ENCODE measurements around the gene DHRS7B.

Gene DHRS7B

DNA sequence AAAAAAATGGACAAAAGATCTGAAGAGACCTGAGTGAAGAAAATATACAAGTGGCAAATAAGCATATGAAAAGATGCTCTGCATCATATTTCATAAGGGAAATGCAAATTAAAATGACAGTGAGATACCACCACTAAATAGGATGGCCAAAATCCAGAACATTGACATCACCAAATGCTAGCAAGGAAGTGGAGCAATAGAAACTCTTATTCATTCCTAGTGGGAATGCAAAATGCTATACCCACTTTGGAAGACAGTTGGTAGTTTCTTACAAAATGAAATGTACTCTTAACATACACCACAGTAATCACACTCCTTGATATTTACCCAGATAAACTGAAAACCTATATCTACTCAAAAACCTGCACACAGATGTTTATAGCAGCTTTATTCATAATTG is 33.6 kb downstream of the DHRS7B start:
- DNase-seq, result no peak

GRCh38 chr17:21161498-21162393 is 35.0 kb downstream of the DHRS7B start:
- no peak for DNase-seq

DNA sequence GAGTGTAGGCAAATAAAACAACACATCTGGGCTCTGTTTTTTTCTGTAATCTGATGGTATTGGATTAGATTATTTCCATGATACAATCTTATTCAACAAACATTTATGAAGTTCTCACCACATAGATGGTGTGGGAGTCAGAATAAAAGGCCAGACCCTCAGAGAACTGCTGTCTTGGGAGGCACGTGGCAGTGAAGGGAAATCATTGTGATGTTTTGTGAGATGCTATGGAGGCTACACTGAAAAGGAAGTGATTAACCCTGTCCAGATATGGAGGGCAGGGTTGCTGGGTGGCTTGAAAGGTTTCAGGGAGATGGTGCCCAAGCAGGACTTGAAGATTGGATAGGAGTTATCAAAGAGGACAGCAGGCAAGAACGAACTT is 35.6 kb downstream of the DHRS7B start:
- DNase-seq, result no peak

DNA sequence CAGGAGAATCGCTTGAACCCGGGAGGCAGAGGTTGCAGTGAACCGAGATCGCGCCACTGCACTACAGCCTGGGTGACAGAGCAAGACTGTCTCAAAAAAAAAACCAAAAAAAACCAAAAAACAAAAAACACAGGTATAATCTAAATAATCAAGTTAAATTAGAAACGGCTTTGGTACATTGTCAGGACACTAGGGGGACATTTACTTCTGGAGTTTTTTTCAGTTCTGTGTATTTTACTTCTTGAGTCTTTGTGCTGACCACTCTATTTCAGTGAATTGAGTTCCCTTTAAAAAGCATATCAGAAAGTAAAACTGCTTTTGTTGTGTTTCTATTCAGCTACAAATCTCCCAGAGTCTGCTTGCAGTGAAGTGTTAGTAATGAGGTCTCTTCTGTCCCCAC is 36.3 kb downstream of the DHRS7B start:
- no peak for DNase-seq

GRCh38 chr17:21164216-21164615 is 37.5 kb downstream of the DHRS7B start:
- DNase-seq, result no peak

DNA sequence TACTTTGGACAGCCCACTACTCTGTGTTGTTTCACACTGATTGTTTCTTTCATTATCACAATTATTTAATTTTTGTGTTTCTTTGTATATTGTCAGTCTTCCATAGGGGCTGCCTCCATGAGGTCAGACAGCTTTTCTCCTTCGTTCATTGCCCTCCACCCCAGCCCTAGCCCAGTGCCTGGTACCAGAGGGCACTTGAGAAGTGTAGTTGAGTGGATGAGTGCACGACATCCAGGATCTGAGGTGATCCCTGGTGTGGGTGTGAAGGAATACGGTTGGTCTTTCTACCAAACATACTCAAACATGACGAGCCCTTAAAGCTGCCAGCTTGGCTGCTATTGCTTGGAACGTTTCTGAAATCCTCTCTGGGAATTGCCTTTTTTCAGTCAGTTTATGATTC is 37.9 kb downstream of the DHRS7B start:
- no peak for DNase-seq

- no peak for DNase-seq
These were observed 39.3 kb downstream of the DHRS7B start for GRCh38 chr17:21165922-21166594.

- DNase-seq, result no peak
These were observed 39.9 kb downstream of the DHRS7B start for GRCh38 chr17:21166595-21167210.

DNA sequence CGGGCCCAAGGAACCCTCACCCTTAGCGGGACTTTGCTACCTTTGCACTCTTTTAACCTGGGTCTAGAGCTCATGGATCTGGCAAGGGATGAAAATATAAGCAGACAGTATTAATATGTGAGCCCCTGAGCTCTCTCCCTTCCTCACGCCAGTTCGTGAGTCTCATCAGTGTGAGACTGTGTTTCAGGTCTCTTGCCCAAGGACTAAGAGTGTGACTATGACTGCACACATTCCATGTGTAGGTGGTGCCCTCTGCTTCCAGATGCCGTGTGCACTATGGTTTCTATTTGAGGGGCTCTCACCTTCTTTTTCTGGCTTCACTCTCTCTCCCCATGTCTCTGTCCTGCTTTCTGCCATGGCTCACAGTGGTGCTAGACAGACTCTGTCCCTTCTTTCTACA is 40.5 kb downstream of the DHRS7B start:
- DNase-seq, result no peak

- no peak for DNase-seq
These were observed 41.7 kb downstream of the DHRS7B start for GRCh38 chr17:21168555-21168865.

DNA sequence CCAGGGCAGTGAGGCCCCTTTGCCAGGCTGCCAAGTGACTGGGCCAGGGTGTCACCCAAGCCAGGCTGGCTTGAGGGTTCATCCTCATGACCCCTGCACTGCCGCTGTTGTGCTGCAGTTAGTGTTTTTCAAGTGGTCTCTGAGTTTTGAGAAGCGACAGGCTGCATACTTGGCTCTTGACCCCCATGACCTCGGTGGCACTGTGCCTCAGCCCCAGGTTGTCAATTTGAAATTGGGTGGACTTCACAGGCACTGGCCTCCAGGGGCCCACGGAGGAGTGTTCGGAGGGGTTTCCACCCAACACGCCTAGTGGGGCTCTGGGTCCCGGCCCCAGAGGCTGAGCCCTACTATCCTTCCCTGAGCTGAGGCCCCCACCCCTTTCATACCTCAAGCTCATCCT is 42.7 kb downstream of the DHRS7B start:
- DNase-seq, result no peak

GRCh38 chr17:21170809-21171208 is 44.0 kb downstream of the DHRS7B start:
- DNase-seq, result no peak

DNA sequence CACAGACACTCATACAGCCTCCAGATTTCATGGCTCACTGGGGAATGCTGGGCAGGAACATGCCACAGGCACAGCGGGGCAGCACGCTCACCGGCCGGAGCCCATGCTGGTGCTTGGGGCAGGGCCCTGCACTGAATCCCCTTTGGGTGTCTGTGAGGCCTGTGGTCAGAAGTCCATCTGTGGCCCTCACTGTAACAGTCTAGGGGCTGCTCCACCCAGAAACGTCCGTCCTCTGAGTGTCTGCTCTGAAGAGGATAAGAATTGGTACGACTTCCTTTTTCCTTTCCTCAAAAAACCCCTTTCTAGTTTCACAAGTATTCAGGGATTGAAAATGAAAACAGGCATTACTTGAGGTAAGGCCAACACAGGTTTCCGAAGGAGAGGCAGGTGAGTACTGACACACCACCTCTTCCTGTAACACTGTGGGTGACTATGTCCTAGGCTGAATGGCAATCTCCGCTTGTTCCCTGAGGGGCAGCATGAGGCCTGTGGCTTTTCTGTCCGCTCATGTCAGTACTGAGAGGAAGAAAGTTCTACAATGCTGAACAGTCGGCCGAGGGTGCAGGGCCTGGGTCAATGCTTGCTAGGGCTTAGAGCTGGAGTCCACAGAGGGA is 44.7 kb downstream of the DHRS7B start:
- DNase-seq, result no peak

GRCh38 chr17:21171970-21172510 is 45.3 kb downstream of the DHRS7B start:
- no peak for DNase-seq

GRCh38 chr17:21172846-21173245 is 46.1 kb downstream of the DHRS7B start:
- no peak for DNase-seq

DNA sequence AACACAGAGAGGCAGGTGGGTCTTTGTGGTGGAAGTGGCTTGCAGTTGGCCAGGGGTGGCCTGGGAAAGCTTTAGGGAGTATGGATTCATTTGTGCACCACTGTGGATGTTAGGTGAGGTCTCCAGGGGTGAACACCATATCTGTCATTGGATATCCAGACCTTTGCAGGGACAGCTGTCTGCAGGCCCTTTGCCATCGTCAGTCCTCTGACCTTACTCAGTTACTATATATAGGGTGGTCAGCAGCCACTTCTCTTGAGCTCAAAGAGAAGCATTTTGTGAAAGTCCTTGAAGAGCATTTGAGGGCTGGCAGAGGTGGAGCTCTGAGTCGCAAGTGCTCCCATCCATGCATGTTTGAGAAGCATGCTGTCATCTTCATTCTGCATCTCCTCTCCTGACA is 46.8 kb downstream of the DHRS7B start:
- no peak for DNase-seq

DNA sequence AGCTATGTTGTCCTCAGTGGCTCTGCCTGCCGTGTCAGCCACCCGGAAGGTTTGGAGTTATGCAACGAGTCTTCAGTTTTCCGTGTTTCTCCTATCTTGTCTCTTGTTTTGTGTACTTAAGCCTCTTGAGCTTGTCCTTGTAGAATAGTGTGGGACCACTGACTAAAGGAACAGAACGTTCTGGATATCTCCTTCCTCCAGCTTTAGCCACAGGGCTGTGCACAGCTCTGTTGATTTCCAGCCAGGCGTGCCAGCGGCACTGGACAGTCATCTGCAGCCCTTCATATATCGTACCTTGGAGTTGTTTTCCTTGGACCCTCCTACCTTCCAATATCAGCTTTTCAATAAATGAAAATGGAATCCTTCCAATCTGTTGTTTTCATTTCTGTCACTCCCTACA is 47.4 kb downstream of the DHRS7B start:
- DNase-seq, result no peak

DNA sequence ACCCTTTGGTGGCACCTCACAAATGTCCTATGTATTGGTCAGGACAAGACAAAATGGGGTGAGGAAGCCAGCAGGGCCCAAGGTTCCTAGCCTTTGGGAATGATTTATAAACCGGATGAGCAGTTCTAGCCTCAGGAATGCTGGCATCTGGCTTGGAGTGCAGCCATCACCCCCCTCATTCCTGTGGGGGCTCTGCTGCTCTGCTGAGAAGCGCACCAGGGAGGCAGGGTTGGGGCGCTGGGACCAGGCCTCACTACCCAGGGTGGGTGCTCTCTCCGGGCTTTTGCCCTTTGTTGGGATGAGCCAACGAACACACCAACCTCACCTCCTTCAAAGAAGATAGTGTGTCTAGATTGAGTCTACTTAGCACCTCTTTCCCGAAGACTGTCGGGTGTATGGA is 47.9 kb downstream of the DHRS7B start:
- DNase-seq, result no peak

DNA sequence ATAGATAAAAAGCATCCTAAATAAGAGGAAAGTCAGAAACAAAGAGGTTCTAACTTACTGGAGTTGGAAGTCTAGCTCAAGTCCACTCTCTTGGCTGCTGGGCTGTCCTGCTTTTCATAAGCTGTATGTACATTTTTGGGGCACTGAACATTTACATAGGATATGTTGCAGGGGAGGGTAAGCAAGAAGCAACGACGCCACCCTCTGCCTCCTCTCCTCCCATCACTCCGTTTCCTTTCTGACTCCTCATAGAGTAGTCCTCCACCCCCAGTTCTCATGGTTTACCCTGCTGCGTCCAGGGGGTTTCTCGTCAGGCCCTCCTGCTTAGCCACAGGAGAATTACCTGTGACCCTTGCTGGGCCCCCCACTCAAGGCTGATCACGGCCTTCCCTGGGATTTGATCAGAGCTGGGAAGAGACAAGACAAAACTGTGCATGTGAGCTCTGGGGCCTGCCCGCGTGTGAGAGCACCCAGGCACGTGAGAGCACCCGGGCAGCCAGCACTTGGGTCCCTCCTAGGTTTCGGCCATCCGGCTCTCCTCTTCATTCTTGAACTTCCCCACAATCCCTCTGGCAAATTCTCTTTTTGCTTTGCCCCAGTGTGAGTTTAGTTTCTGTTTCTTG is 50.1 kb downstream of the DHRS7B start:
- no peak for DNase-seq

DNA sequence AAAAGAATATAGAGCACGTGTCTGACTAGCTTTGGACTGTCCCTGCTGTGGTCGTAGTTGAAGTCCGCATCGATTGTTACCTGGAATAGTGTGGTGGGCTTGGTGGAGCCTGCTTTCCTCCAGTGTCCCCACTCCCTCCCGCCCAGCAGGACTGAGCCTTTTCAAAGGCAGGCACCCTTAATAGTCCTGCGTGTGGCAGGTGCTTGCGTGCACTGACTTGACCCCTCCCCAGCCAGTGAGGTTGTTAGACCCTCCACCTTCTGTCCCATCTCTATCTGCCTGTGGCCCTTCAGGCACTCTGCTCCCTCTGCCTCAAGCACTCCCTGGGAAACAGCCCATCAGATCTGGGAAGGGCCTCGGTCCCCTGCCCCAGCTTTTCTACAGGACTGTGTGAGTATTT is 50.6 kb downstream of the DHRS7B start:
- no peak for DNase-seq

- DNase-seq, result no peak
These were observed 51.3 kb downstream of the DHRS7B start for GRCh38 chr17:21177854-21178600.

DNA sequence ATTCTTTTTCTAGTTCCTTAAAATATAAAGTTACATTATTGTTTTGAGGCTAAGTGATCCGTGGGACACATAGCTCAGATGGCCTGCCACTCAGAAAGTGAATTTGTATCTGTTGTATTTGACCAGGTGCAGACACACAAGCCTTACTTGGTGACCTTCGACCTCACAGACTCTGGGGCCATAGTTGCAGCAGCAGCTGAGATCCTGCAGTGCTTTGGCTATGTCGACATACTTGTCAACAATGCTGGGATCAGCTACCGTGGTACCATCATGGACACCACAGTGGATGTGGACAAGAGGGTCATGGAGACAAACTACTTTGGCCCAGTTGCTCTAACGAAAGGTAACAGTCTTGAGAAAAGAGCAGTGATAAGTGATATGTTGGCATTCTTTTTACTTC is 56.7 kb downstream of the DHRS7B start:
- no peak for DNase-seq
